ENCODE data around the gene KRT7.

DNA sequence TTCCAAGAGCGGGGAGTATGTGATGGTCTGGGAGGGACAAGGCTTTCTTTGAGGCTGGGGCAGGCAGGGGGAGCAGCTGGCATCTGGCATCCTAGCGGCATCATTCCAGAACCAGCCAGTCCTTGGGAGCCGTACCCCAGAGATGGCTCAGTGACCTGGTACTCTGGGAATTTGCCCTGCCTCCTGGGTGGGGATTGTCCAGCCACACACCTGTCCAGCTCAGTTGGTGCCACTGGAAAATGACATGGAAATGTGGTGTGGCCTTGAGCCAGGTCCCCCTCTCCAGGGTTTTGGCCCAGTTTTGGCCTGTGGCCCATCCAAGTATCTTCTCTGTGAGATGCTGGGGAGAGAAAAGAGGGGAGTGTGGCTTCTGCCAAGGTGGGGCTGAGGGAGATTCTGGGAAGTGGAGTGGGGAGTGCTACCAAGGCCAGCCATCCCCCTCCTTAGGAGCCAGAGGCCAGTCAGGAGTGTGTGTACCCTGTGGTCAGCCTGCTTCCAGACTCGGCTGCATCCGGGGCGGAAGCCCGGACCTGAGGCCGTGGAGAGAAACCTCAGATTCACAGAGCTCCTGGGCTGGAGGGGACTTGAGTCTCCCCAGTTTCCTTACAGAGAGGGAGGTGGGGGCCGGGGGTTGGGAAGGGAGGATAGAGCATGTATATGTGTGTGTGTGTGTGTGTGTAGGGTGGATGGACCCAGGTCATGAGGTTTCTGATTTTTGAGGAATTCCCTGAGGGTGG is 26.6 kb upstream of the KRT7 start:
- TF ChIP-seq, protein P1, sequence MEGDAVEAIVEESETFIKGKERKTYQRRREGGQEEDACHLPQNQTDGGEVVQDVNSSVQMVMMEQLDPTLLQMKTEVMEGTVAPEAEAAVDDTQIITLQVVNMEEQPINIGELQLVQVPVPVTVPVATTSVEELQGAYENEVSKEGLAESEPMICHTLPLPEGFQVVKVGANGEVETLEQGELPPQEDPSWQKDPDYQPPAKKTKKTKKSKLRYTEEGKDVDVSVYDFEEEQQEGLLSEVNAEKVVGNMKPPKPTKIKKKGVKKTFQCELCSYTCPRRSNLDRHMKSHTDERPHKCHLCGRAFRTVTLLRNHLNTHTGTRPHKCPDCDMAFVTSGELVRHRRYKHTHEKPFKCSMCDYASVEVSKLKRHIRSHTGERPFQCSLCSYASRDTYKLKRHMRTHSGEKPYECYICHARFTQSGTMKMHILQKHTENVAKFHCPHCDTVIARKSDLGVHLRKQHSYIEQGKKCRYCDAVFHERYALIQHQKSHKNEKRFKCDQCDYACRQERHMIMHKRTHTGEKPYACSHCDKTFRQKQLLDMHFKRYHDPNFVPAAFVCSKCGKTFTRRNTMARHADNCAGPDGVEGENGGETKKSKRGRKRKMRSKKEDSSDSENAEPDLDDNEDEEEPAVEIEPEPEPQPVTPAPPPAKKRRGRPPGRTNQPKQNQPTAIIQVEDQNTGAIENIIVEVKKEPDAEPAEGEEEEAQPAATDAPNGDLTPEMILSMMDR (IDR thresholded peaks at IDR 0.05; ENCODE audit: insufficient read depth, low read length, poor library complexity, severe bottlenecking): no peak
- TF ChIP-seq EZH2phosphoT487 (conservative IDR thresholded peaks at IDR 0.05; ENCODE audit: low read length): no peak
